NCI-H1092 treated with DMSO at 0.1 percent for 48 hours (cell line): ENCODE measurements around the gene TENT4B.
"Not testable (repeated sequence)": the region's sequence is repeated elsewhere in the genome, so short reads cannot be mapped to it uniquely, and the experiment has no call there.

ENCODE experiments used
- DNase-seq: peaks from one replicate; lab custom pipeline; 2025; lab: John Stamatoyannopoulos, UW

Gene TENT4B

GRCh38 chr16:50154420-50154950, 1.4 kb downstream of the TENT4B start:
- no peak for DNase-seq

- DNase-seq: no peak
Measured at GRCh38 chr16:50155925-50156324, 2.8 kb downstream of the TENT4B start.

- no peak for DNase-seq
Measured at GRCh38 chr16:50156590-50156989, 3.5 kb downstream of the TENT4B start.

GRCh38 chr16:50160495-50161164, 7.5 kb downstream of the TENT4B start:
- no peak for DNase-seq

- no peak for DNase-seq
Measured at GRCh38 chr16:50161950-50162349, 8.8 kb downstream of the TENT4B start.

GRCh38 chr16:50165473-50165872, 12.4 kb downstream of the TENT4B start:
- no peak for DNase-seq

GRCh38 chr16:50166511-50167500, 13.7 kb downstream of the TENT4B start:
- no peak for DNase-seq

- DNase-seq: no peak
Measured at GRCh38 chr16:50167556-50167955, 14.4 kb downstream of the TENT4B start.

- DNase-seq: no peak
Measured at GRCh38 chr16:50169555-50170096, 16.5 kb downstream of the TENT4B start.

GRCh38 chr16:50171773-50172172, 18.7 kb downstream of the TENT4B start:
- DNase-seq: not testable (repeated sequence)

- no peak for DNase-seq
Measured at GRCh38 chr16:50172195-50172922, 19.3 kb downstream of the TENT4B start.

GRCh38 chr16:50173316-50173715, 20.2 kb downstream of the TENT4B start:
- DNase-seq: no peak

- DNase-seq: no peak
Measured at GRCh38 chr16:50178491-50178941, 25.4 kb downstream of the TENT4B start.

GRCh38 chr16:50182441-50182840, 29.3 kb downstream of the TENT4B start:
- no peak for DNase-seq

- DNase-seq: no peak
Measured at GRCh38 chr16:50183316-50183715, 30.2 kb downstream of the TENT4B start.

- no peak for DNase-seq
Measured at GRCh38 chr16:50185005-50185505, 31.9 kb downstream of the TENT4B start.

- DNase-seq: no peak
Measured at GRCh38 chr16:50188619-50189136, 35.6 kb downstream of the TENT4B start.

- no peak for DNase-seq
Measured at GRCh38 chr16:50190292-50190691, 37.2 kb downstream of the TENT4B start.

- no peak for DNase-seq
Measured at GRCh38 chr16:50192386-50193050, 39.4 kb downstream of the TENT4B start.

- no peak for DNase-seq
Measured at GRCh38 chr16:50193594-50193993, 40.5 kb downstream of the TENT4B start.

GRCh38 chr16:50195276-50195675, 42.2 kb downstream of the TENT4B start:
- no peak for DNase-seq
